CD14-positive monocyte (primary cell): ENCODE results near the gene CFAP53. TPM values are rescaled to one million over a fixed set of nuclear protein-coding genes. Genes with fewer than 3 reads are reported as not detected.

Source experiments
- DNase-seq, 3 donors: peaks; one replicate each; pipeline ENCODE4 v3.0.0-alpha.2; 2011 to 2022
- H2AFZ ChIP-seq: 2 replicates; pipeline ENCODE4 v1.6.0; 2012; ENCODE audit warnings: mild to moderate bottlenecking, low read depth, low read length, inconsistent platforms; ENCODE audit not compliant: insufficient read depth, poor library complexity, severe bottlenecking
- H3K27ac ChIP-seq, 2 donors: 1 replicate in 1 of 2; 2 replicates in 1 of 2; pipeline ENCODE4 v1.5.1; 2012 to 2013; ENCODE audit warnings: low read length in 2 of 2, control low read depth in 1 of 2, inconsistent platforms in 1 of 2, low read depth in 1 of 2, mild to moderate bottlenecking in 1 of 2
- H3K27me3 ChIP-seq, 2 donors: one replicate each; pipeline versions ENCODE4 v1.6.0 to v1.6.1; 2011 to 2013; ENCODE audit warnings: low read length in 2 of 2; ENCODE audit not compliant: control insufficient read depth in 2 of 2, insufficient read depth in 2 of 2
- H3K36me3 ChIP-seq, 2 donors: replicated peaks in 1 of 2; 1 replicate in 1 of 2; 2 replicates in 1 of 2; pipeline versions ENCODE4 v1.5.1 to v1.6.1; 2012 to 2013; ENCODE audit warnings: low read length in 2 of 2, control low read depth in 1 of 2, inconsistent platforms in 1 of 2, mild to moderate bottlenecking in 1 of 2; ENCODE audit not compliant: insufficient read depth in 2 of 2, control insufficient read depth in 1 of 2
- H3K4me1 ChIP-seq, 2 donors: 1 replicate in 1 of 2; 2 replicates in 1 of 2; pipeline versions ENCODE4 v1.5.1 to v1.6.1; 2012 to 2013; ENCODE audit warnings: low read length in 2 of 2, control low read depth in 1 of 2, inconsistent platforms in 1 of 2, mild to moderate bottlenecking in 1 of 2, moderate library complexity in 1 of 2; ENCODE audit not compliant: insufficient read depth in 2 of 2, control insufficient read depth in 1 of 2
- H3K4me2 ChIP-seq: replicated peaks from 2 replicates; pipeline ENCODE3; 2012; ENCODE audit warnings: low read length, moderate library complexity, mild to moderate bottlenecking; ENCODE audit not compliant: poor library complexity, severe bottlenecking; ENCODE audit errors: extremely low read depth
- H3K4me3 ChIP-seq, 3 experiments: fragments of 200-600 bp in 1 of 3; sonication (generic) in 1 of 3; replicated peaks in 1 of 3; 1 replicate in 2 of 3; 2 replicates in 1 of 3; pipeline ENCODE4 v1.5.1; 2011 to 2013; ENCODE audit warnings: low read length in 3 of 3, mild to moderate bottlenecking in 3 of 3, control low read depth in 2 of 3, low read depth in 2 of 3, inconsistent platforms in 1 of 3, moderate library complexity in 1 of 3
- H3K79me2 ChIP-seq: 2 replicates; pipeline ENCODE4 v1.6.0; 2012; ENCODE audit warnings: mild to moderate bottlenecking, control low read depth, inconsistent platforms, low read length, moderate library complexity; ENCODE audit not compliant: insufficient read depth
- H3K9ac ChIP-seq: 2 replicates; pipeline ENCODE4 v1.6.0; 2017; ENCODE audit warnings: low read length, mild to moderate bottlenecking; ENCODE audit not compliant: insufficient read depth, poor library complexity, severe bottlenecking
- H3K9me3 ChIP-seq, 2 donors: replicated peaks in 1 of 2; 1 replicate in 1 of 2; 2 replicates in 1 of 2; pipeline versions ENCODE4 v1.5.1 to v1.6.1; 2012 to 2013; ENCODE audit warnings: low read length in 2 of 2, control low read depth in 1 of 2; ENCODE audit not compliant: control insufficient read depth in 1 of 2, insufficient read depth in 1 of 2
- H4K20me1 ChIP-seq: 2 replicates; pipeline ENCODE4 v1.6.0; 2012; ENCODE audit warnings: mild to moderate bottlenecking, low read length, control low read depth, moderate library complexity; ENCODE audit not compliant: insufficient read depth
- H3K27ac Mint-ChIP-seq, 7 donors: one replicate each; pipeline ENCODE4 v1.8.0; 2020; ENCODE audit warnings: mild to moderate bottlenecking in 7 of 7, mixed read lengths in 7 of 7, moderate library complexity in 6 of 7, inconsistent platforms in 2 of 7
- H3K27me3 Mint-ChIP-seq, 3 donors: one replicate each; pipeline ENCODE4 v1.8.0; 2021 to 2022; ENCODE audit warnings: low read depth in 3 of 3, mild to moderate bottlenecking in 3 of 3, mixed read lengths in 3 of 3, moderate library complexity in 3 of 3, inconsistent platforms in 1 of 3
- H3K36me3 Mint-ChIP-seq, 2 donors: one replicate each; pipeline ENCODE4 v1.8.0; 2020; ENCODE audit warnings: mixed read lengths in 2 of 2, inconsistent platforms in 1 of 2, mild to moderate bottlenecking in 1 of 2
- H3K4me1 Mint-ChIP-seq: one replicate; pipeline ENCODE4 v1.8.0; 2020; ENCODE audit warnings: mild to moderate bottlenecking, mixed read lengths
- H3K4me3 Mint-ChIP-seq, 2 donors: one replicate each; pipeline ENCODE4 v1.8.0; 2020; ENCODE audit warnings: mild to moderate bottlenecking in 2 of 2, mixed read lengths in 2 of 2, moderate library complexity in 1 of 2
- H3K9me3 Mint-ChIP-seq, 7 donors: one replicate each; pipeline ENCODE4 v1.8.0; 2020 to 2022; ENCODE audit warnings: mixed read lengths in 7 of 7, mild to moderate bottlenecking in 6 of 7, moderate library complexity in 6 of 7, inconsistent platforms in 2 of 7
- WGBS: methylation state at CpG from one replicate; pipeline ENCODE4 v1.1.5; 2013; ENCODE audit warnings: missing lambda C conversion rate; ENCODE audit not compliant: insufficient coverage; 5-methylcytosine and 5-hydroxymethylcytosine counted together
- intact Hi-C, 2 donors: fragments of 100-400 bp; cut with micrococcal nuclease; formaldehyde crosslinking; loops; one replicate each; pipeline versions ENCODE4 v1.15.0 to v1.15.1; 2023
- polyA plus RNA-seq, 3 donors: library from polyadenylated mRNA; depleted of rRNA in 1 of 3; unstranded in 2 of 3; stranded (reverse) in 1 of 3; fragments of 300-500 nt in 2 of 3; fragments of >200 nt in 1 of 3; fragmentation: Illumina TruSeq in 2 of 3; gene quantifications; 1 replicate in 2 of 3; 2 replicates in 1 of 3; pipeline ENCODE4 v1.2.3, GENCODE V29; 2012 to 2021
- TF ChIP-seq, protein P1 (sequence below): fragments of 200-600 bp; IDR thresholded peaks from one replicate; pipeline ENCODE4 v1.8.0; 2022; ENCODE audit warnings: antibody characterized with exemption, mild to moderate bottlenecking

The CFAP53 gene
- polyA plus RNA-seq, 3 donors, result 0.08 to 0.14 TPM; not detected in 1

DNA sequence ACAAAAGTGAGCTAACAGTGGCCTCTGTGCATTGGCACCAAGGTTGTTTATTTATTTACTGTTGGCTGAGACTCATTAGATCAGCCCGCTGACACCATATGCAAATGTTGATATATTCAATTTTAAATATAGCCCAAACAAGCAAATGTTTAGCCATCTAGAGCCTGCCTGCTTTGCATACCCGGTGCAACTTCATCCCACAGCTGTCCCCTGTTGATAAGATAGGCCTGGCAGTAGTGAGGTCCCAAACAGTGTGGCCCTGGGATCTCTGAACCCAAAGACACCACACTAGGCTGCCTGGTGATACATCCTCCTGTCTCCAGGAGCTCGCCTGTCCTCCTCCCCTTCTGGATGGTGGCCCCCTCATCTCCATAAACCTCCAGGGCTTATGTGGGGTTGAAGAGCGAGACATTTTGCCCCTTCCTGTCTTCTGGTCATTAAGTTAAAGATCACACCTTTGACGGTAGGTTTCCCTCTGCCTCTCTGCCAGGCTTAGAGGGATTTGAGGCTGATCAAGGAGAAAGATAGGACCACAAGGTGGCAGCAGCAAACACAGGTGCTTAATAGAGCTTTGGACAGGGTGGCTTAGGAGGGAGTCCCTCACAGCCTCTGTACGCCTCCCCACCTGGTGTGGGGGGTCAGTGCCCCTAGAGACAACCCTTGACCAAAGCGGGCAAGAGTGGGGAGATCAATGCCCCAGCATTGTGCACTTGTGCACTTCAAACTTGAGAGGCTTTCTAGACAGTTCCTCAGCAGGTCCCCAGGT, 47.7 kb downstream of the CFAP53 start:
- peaks cover 3 to 11% (median 8%) of the 10 kb centered on the region in 3 donors for H3K27me3 Mint-ChIP-seq
- WGBS, result 39% methylated on average over 3 of the region's 7 CpGs
- intact Hi-C loops, result no loop called here

DNA sequence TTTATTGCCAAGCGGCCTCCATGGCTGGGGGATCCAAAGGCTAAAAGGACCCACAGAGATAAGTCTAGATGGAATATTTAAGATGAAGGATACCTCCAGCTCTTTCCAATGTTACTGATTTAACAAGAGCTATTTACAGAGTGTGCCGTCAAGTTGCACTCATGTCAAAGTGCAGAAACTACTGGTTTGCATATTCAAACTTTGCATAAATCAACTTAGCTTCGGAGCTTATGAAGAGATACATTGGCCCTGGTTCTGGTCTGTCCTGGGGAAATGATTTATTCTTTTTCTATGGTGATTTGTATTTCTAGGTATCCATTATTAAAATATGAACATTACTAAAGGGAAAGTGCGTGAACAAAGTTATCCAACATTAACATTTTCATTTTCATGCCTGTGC, 57.0 kb downstream of the CFAP53 start:
- no peaks in the 10 kb centered on the region for H3K9me3 ChIP-seq
- H3K9me3 Mint-ChIP-seq, result peaks cover 0 to 1% (median 0%) of the 10 kb centered on the region in 7 donors
- no peak overlapping the region for H3K4me3 ChIP-seq
- 100% methylated on average over 1 of the region's 4 CpGs for WGBS
- no peaks in the 10 kb centered on the region for H3K79me2 ChIP-seq
- H3K4me1 ChIP-seq, result no peaks in the 10 kb centered on the region
- no peak overlapping the region for H3K4me3 Mint-ChIP-seq
- H3K36me3 ChIP-seq, result no peaks in the 10 kb centered on the region
- no peak overlapping the region for H2AFZ ChIP-seq
- H4K20me1 ChIP-seq, result no peaks in the 10 kb centered on the region
- peaks cover 11 to 20% (median 15%) of the 10 kb centered on the region in 3 donors for H3K27me3 Mint-ChIP-seq
- no peaks in the 10 kb centered on the region for H3K4me1 Mint-ChIP-seq
- H3K36me3 Mint-ChIP-seq, result no peaks in the 10 kb centered on the region
- peaks cover 4 to 10% of the 10 kb centered on the region in 2 donors for H3K27me3 ChIP-seq
- no peak overlapping the region for H3K4me2 ChIP-seq
- TF ChIP-seq, protein P1, sequence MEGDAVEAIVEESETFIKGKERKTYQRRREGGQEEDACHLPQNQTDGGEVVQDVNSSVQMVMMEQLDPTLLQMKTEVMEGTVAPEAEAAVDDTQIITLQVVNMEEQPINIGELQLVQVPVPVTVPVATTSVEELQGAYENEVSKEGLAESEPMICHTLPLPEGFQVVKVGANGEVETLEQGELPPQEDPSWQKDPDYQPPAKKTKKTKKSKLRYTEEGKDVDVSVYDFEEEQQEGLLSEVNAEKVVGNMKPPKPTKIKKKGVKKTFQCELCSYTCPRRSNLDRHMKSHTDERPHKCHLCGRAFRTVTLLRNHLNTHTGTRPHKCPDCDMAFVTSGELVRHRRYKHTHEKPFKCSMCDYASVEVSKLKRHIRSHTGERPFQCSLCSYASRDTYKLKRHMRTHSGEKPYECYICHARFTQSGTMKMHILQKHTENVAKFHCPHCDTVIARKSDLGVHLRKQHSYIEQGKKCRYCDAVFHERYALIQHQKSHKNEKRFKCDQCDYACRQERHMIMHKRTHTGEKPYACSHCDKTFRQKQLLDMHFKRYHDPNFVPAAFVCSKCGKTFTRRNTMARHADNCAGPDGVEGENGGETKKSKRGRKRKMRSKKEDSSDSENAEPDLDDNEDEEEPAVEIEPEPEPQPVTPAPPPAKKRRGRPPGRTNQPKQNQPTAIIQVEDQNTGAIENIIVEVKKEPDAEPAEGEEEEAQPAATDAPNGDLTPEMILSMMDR, result no peak
- H3K9ac ChIP-seq, result no peak overlapping the region
- no peak overlapping the region for H3K27ac Mint-ChIP-seq
- no peak for DNase-seq
- H3K27ac ChIP-seq, result no peak overlapping the region
- intact Hi-C loops, result no loop called here

More for the DNA sequence above, 47.7 kb downstream of the CFAP53 start:
- H3K36me3 ChIP-seq, result no peaks in the 10 kb centered on the region
- no peak overlapping the region for H3K4me3 ChIP-seq
- H3K4me2 ChIP-seq, result no peak overlapping the region
- peaks cover 3 to 4% of the 10 kb centered on the region in 2 donors for H3K27me3 ChIP-seq
- Mint-ChIP-seq H3K4me1 (no peaks in the 10 kb centered on the region), H3K36me3 (no peaks in the 10 kb centered on the region), H3K27ac (peak overlapping the region in 1 of 7 donors; percentile 64), H3K4me3 (no peak overlapping the region), H3K9me3 (peaks cover 7 to 23% (median 14%) of the 10 kb centered on the region in 7 donors)
- H3K4me1 ChIP-seq, result no peaks in the 10 kb centered on the region
- no peak overlapping the region for H2AFZ ChIP-seq
- no peak overlapping the region for H3K27ac ChIP-seq
- peaks cover 11 to 18% of the 10 kb centered on the region in 2 donors for H3K9me3 ChIP-seq
- DNase-seq, result peak in 2 of 3 donors; percentile 4 to 10
- H4K20me1 ChIP-seq, result no peaks in the 10 kb centered on the region
- no peaks in the 10 kb centered on the region for H3K79me2 ChIP-seq
- TF ChIP-seq, protein P1, result no peak
- no peak overlapping the region for H3K9ac ChIP-seq
